IPS-18a (cell line): ENCODE results near the gene PTH2.
"Not testable (repeated sequence)": the region's sequence is repeated elsewhere in the genome, so short reads cannot be mapped to it uniquely, and the experiment has no call there.

Experiments used
- H3K27ac ChIP-seq: one replicate; pipeline ENCODE4 v1.5.1; 2013; ENCODE audit warnings: low read length
- H3K27me3 ChIP-seq: one replicate; pipeline ENCODE4 v1.6.1; 2013; ENCODE audit warnings: mild to moderate bottlenecking, low read length; ENCODE audit not compliant: control insufficient read depth, insufficient read depth
- H3K36me3 ChIP-seq: one replicate; pipeline ENCODE4 v1.6.1; 2013; ENCODE audit warnings: low read depth, low read length; ENCODE audit not compliant: control insufficient read depth
- H3K4me1 ChIP-seq: one replicate; pipeline ENCODE4 v1.6.1; 2013; ENCODE audit warnings: low read depth, low read length; ENCODE audit not compliant: control insufficient read depth
- H3K4me3 ChIP-seq: one replicate; pipeline ENCODE4 v1.5.1; 2013; ENCODE audit warnings: low read length
- H3K9ac ChIP-seq: one replicate; pipeline ENCODE4 v1.6.1; 2013; ENCODE audit warnings: mild to moderate bottlenecking, low read length, moderate library complexity
- H3K9me3 ChIP-seq: one replicate; pipeline ENCODE4 v1.6.1; 2013; ENCODE audit warnings: low read depth, low read length; ENCODE audit not compliant: control insufficient read depth

The PTH2 gene

GRCh38 chr19:49387936-49388372 is 35.3 kb downstream of the PTH2 start, which contains the start of gene KASH5:
TSS of gene KASH5 (plus strand) at chr19:49388249. CDS start at chr19:49390884, 2,635 bp downstream.
- Histone ChIP-seq H3K4me1 (no peaks in the 10 kb centered on the region), H3K27me3 (no peaks in the 10 kb centered on the region), H3K27ac (no peak within 1 kb of the TSS), H3K9ac (no peak within 1 kb of the TSS), H3K9me3 (no peaks in the 10 kb centered on the region), H3K36me3 (no peaks in the 10 kb centered on the region), H3K4me3 (no peak within 1 kb of the TSS)

DNA sequence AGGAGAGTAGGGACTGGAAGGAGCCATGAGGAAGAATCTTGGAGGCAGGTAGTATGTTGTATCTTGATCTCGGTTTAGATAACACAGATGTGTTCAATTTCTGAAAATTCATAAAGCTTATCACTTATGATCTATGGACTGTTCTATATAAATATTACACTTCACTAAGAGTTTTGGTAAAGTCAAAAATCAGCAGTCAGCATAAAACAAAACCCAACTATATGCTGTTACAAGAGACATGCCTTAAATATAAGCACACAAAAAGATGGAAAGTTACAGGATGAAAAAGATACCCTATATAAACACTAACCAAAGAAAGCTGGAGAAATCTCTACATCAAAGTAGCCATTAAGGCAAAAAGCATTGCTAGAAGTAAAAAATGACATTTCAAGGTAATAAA is 39.6 kb downstream of the PTH2 start:
- H3K36me3 ChIP-seq, result no peaks in the 10 kb centered on the region
- H3K27me3 ChIP-seq, result no peaks in the 10 kb centered on the region
- no peak overlapping the region for H3K4me3 ChIP-seq
- H3K27ac ChIP-seq, result no peak overlapping the region
- H3K9ac ChIP-seq, result no peak overlapping the region
- no peaks in the 10 kb centered on the region for H3K9me3 ChIP-seq
- H3K4me1 ChIP-seq, result no peaks in the 10 kb centered on the region

GRCh38 chr19:49382639-49383038 is 40.6 kb downstream of the PTH2 start:
- H3K36me3 ChIP-seq, result no peaks in the 10 kb centered on the region
- H3K4me1 ChIP-seq, result no peaks in the 10 kb centered on the region
- no peak overlapping the region for H3K4me3 ChIP-seq
- no peak overlapping the region for H3K9ac ChIP-seq
- H3K27me3 ChIP-seq, result no peaks in the 10 kb centered on the region
- no peaks in the 10 kb centered on the region for H3K9me3 ChIP-seq
- no peak overlapping the region for H3K27ac ChIP-seq

DNA sequence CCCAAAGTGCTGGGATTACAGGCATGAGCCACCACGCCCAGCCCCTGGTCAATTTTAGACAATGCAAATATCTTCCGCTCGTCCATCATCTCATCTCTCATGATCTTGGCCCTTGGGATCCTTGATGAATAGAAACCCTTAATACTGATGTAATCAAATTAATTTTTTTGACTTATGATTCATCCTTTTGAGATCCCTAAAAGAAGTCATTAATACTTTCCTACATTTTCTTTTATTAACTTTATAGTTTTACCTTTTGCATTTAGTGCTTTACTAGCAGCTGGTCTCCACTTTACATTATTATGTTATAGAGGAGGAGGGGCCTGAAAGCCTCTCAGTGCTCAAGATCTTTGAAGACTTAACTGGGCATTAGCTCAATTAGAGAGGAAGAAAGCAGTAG is 42.9 kb downstream of the PTH2 start:
- Histone ChIP-seq H3K27me3 (no peaks in the 10 kb centered on the region), H3K4me3 (no peak overlapping the region), H3K9ac (no peak overlapping the region), H3K27ac (no peak overlapping the region), H3K36me3 (no peaks in the 10 kb centered on the region), H3K4me1 (no peaks in the 10 kb centered on the region), H3K9me3 (no peaks in the 10 kb centered on the region)

DNA sequence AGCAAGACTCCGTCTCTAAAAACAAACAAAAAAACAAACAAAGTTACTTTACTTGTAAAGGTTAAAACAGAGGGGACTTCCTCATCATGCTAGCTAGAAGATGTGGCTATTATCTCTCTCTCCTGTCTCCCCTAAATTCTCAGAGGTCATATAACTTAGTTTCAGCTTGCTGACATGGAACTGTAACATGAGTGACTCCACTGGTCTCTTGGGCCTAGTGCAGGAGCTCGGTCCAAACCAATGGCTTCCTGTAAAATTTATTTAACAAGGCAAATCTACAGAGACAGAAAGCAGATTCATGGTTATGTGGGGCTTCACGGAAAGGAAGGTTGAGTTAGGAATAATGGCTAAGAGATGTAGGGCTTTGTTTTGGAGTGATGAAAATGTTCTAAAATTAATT is 44.7 kb downstream of the PTH2 start:
- H3K4me1 ChIP-seq, result peaks cover 3% of the 10 kb centered on the region
- no peaks in the 10 kb centered on the region for H3K27me3 ChIP-seq
- no peaks in the 10 kb centered on the region for H3K9me3 ChIP-seq
- H3K9ac ChIP-seq, result no peak overlapping the region
- no peak overlapping the region for H3K27ac ChIP-seq
- no peak overlapping the region for H3K4me3 ChIP-seq
- no peaks in the 10 kb centered on the region for H3K36me3 ChIP-seq

GRCh38 chr19:49374665-49375434 is 48.4 kb downstream of the PTH2 start:
- peaks cover 3% of the 10 kb centered on the region for H3K4me1 ChIP-seq
- no peak overlapping the region for H3K9ac ChIP-seq
- H3K4me3 ChIP-seq, result no peak overlapping the region
- H3K27ac ChIP-seq, result no peak overlapping the region
- no peaks in the 10 kb centered on the region for H3K9me3 ChIP-seq
- no peaks in the 10 kb centered on the region for H3K27me3 ChIP-seq
- H3K36me3 ChIP-seq, result no peaks in the 10 kb centered on the region

- H3K36me3 ChIP-seq, H3K4me1 ChIP-seq, H3K9ac ChIP-seq, H3K9me3 ChIP-seq, H3K27me3 ChIP-seq, H3K4me3 ChIP-seq, H3K27ac ChIP-seq: not testable (repeated sequence)
Observed at GRCh38 chr19:49373174-49373573, 50.1 kb downstream of the PTH2 start.
